Activated CD4-positive, alpha-beta T cell treated with anti-CD3 and anti-CD28 coated beads for 4 hours (primary cell): Measurements from ENCODE around the gene DNAJC25.
"Not testable (repeated sequence)": the region's sequence is repeated elsewhere in the genome, so short reads cannot be mapped to it uniquely, and the experiment has no call there.

Experiments used
- DNase-seq, 2 donors: peaks; one replicate each; pipeline ENCODE4 v3.0.0-alpha.2; 2020

DNAJC25 gene

GRCh38 chr9:111628411-111628810 lies 2.7 kb upstream of the DNAJC25 start:
- DNase-seq: no peak

GRCh38 chr9:111630182-111630963 lies 761 bp upstream of the DNAJC25 start:
- DNase-seq: no peak

DNA sequence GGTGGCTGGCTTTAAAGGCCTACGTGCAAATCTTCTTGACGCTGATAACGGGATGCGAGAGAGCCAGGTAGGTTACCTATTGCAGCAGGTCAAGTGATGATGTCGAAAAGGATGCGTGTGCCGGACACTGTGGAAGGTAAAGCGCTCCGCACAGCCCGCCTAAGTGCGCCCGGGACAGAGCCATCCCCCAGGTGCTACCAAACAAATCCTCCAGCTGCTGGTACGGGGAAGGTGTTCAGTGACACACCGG lies 245 bp upstream of the DNAJC25 start:
- no peak for DNase-seq

DNA sequence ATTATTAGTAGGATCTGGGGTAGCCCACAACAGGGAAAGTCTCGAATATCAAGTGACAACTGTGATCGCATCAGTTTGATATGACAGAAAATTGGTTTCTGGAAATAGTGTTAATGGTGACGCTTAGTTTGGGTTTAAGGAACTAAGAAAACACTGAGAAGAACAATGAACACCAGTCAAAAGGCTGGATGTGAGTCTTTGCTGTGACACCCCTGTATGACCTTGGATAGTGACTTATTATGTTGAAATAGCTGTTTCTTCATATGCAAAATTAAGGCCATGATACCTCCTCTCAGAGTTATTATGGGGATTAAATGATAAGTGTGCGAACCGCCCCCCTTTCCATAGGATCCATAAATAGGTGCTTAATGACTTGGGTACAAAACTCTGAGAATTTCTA lies 926 bp downstream of the DNAJC25 start:
- DNase-seq: no peak

GRCh38 chr9:111632695-111633388 lies 1.7 kb downstream of the DNAJC25 start:
- DNase-seq: no peak

DNA sequence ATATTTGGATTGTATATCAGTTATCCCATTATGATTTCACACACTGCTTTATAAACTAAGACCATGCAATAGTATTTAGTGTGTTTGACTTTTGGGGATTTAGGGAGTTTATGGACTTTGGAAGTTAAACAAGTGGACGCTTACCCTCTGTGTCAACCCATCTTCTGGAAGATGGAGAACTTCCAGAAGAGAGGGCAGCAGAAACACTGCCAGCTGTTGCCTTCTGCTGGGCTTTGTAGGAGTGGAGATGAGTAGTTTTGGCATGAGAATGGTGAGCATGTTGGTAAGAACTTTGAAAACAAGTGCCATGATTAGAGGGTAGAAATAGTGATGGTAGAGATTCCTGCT lies 2.2 kb downstream of the DNAJC25 start:
- DNase-seq: no peak

- DNase-seq: no peak
Observed at GRCh38 chr9:111634860-111635259, 3.7 kb downstream of the DNAJC25 start.

DNA sequence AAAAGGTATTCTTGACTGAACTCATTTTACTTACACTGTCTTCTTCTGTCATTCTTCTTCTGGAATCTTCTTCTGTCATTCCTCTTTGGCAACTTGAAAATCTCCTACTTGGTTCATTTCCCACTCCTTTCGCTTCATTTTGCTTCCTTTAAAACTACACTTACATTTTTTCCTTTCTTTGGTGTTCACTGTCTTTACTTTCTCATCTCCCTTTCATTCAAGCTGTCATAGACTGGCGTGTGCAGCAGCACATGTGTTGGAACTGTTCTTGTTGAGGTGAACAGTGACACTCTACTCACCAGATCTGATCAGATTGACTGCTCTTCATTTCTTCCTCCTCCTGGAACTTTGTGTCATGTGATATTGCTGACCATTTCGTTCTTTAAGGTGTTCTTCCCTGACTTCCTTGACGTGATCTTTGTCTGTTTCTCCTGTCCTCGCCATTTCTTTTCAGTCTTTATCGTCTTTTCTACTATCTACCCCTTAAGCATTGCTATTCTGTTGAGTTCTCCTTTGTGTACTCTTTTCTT lies 6.4 kb downstream of the DNAJC25 start:
- no peak for DNase-seq

- no peak for DNase-seq
Observed at GRCh38 chr9:111644195-111644772, 13.2 kb downstream of the DNAJC25 start.

- DNase-seq: no peak
Observed at GRCh38 chr9:111645806-111646205, 14.7 kb downstream of the DNAJC25 start.

- no peak for DNase-seq
Observed at GRCh38 chr9:111646417-111646816, 15.3 kb downstream of the DNAJC25 start.

DNA sequence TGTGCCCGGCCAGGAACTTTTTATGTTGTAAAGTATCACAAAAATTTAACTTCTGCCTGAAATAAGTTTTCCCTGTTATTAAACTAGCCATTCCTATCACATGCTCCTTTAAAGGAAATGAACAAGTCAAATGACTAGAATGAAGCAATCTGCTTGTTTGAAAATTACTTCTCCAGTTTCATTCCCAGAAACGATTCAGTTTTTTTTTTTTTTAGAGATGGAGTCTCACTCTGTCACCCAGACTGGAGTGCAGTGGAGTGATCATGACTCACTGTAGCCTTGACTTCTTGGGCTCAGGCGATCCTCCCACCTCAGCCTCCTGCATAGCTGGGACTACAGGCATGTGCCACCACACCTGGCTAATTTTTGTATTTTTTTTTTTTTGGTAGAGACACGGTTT lies 16.9 kb downstream of the DNAJC25 start:
- no peak for DNase-seq

DNA sequence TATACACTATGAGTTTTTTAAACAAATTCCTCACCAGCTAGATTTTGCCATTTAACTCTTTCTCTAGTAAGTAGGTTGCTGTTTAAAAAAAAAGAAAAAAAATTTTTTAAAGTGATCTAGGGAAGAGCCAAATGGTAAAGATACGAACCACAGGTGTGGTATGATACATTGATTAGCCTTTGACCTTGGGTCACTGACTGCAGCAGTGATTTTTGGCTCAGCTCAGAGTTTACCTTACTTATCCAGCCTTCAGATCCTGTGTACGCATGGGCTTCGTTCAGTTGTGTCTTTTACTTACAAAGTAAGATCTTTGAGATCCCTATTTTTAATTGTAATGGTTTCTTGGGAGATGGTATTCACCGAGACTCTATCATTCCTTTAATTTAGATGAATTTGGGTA lies 17.9 kb downstream of the DNAJC25 start:
- no peak for DNase-seq

- no peak for DNase-seq
Observed at GRCh38 chr9:111657051-111657450, 25.9 kb downstream of the DNAJC25 start.

GRCh38 chr9:111658943-111659342 lies 27.8 kb downstream of the DNAJC25 start:
- DNase-seq: no peak

GRCh38 chr9:111659691-111660090 lies 28.6 kb downstream of the DNAJC25 start:
- no peak for DNase-seq

- peak; percentile 60 to 69 for DNase-seq
Observed at GRCh38 chr9:111661150-111661801, 30.1 kb downstream of the DNAJC25 start, which contains the start of gene GNG10. Gene GNG10 (plus strand): TSS chr9:111661605. CDS start chr9:111661635, 30 bp downstream.

DNA sequence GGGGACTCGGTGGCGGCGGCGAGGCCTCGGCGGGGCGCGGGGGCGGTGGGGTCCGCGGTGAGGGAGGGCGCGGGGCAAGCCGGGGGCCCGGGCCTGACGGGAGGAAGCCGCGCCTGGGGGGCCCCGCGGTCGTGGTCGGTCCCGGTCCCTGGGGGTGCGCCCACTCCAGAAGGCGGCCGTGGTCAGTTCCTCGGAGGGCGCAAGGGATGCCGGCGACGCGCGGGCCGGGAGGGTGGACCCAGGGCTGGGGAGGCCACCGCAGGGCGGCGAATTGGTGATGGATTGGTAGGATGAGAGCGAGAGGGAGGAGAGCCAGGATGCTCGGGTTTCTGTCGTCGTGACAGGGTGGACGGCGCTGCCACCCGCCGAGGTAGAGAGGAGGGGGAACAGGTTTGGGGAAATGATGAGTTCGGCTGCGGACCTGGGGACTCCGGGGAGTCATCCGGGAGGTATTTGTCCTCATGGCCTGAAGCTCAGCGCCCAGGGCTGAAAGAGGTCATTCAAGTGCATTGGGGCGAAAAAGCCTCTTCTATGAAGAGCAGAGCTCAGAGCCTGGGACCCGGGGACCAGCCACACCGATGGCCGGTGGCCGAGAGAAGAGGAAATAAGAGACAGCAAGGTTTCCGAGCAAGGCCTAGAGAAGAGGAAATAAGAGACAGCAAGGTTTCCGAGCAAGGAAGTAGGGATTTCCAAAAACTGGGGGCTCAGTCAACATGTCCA lies 30.8 kb downstream of the DNAJC25 start:
- peak; percentile 18 to 27 for DNase-seq

- peak in 1 of 2 donors; percentile 3 for DNase-seq
Observed at GRCh38 chr9:111662576-111663300, 31.6 kb downstream of the DNAJC25 start.

- no peak for DNase-seq
Observed at GRCh38 chr9:111663301-111663823, 32.2 kb downstream of the DNAJC25 start.

- no peak for DNase-seq
Observed at GRCh38 chr9:111668026-111668573, 37.0 kb downstream of the DNAJC25 start.

- not testable (repeated sequence) for DNase-seq
Observed at GRCh38 chr9:111668601-111669000, 37.5 kb downstream of the DNAJC25 start.
